AG09319 (cell line): ENCODE results near the gene STK32C.

Source experiments
- DNase-seq: peaks from one replicate; pipeline ENCODE4 v3.0.0-alpha.2; 2010; ENCODE audit warnings: low read depth; ENCODE audit errors: extremely low read depth
- CTCF ChIP-seq: IDR thresholded peaks from 2 replicates; pipeline ENCODE4 v1.5.1; 2011; ENCODE audit warnings: low read depth, mild to moderate bottlenecking, inconsistent platforms, low read length, moderate library complexity

Gene STK32C

GRCh38 chr10:132247943-132248342 is 59.8 kb downstream of the STK32C start:
- no peak for DNase-seq
- TF ChIP-seq CTCF: no peak

DNA sequence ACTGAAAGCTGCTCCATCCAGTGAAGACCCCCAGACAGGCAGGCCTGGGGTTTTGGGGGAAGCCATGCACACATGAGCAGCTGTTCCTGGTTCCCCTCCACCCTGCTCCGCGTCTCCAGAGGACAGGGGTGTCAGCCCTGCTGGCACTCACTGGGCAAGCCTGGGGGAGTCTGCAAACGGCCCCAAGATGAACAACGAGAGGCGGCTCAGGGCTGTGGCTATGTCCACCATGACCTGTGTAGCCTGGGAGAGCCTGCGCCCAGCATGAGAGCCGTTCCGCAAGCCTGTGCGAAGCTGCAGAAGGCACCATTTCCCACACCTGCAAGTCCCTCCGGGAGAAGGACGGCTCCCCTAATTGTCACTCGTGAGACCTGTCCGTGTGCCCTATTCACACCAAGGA is 61.5 kb downstream of the STK32C start:
- no peak for DNase-seq
- no peak for TF ChIP-seq CTCF

DNA sequence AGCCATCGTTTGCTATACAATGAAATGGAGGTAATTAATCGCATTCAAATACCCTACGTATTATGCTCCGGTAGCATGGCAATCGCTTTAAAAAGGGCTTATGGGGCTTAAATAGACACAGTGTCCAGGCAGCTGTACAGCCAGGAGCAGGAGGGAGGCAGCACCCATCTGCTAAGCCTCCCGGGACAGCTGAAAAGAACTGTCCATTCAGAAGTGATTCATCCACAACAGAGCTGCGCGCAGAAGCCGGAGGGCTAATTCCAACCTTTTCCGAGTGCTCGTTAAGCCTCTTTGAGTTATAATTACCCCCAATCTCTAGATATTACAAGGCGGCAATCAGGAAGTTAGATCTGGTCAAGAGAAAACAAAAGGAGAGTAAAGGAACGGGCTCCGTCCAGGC is 62.7 kb downstream of the STK32C start:
- DNase-seq: no peak
- no peak for TF ChIP-seq CTCF

- no peak for DNase-seq
- TF ChIP-seq CTCF: no peak
Observed at GRCh38 chr10:132243626-132244025, 64.1 kb downstream of the STK32C start.

- no peak for DNase-seq
- no peak for TF ChIP-seq CTCF
Observed at GRCh38 chr10:132243141-132243540, 64.6 kb downstream of the STK32C start.

GRCh38 chr10:132242103-132242840 is 65.5 kb downstream of the STK32C start:
- no peak for DNase-seq
- TF ChIP-seq CTCF: no peak

DNA sequence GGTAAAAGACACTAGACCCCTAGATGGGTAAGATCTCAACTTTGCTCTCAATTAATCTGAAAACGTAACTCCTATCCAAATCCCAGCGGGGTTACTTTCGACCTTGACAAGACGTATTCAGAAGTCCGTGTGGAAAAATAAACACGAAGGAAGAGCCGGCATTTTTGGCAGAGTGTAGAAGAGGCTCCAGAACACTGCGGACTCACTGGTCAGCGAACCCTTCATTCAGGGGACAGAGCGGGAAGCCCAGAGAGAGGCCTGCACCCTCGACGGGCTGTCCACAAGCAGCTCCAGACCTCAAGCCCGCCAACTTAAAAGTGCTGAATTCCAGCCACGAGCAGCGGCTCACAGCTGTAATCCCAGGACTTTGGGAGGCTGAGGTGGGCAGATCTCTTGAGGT is 66.3 kb downstream of the STK32C start:
- DNase-seq: no peak
- no peak for TF ChIP-seq CTCF
